GM19452 (cell line): ENCODE results near the gene PLBD2.

Experiments used
- ATAC-seq: cut with Tn5 transposase; IDR thresholded peaks from one replicate; pipeline ENCODE4 v1.9.1; 2021; ENCODE audit not compliant: unreplicated experiment

Gene PLBD2

GRCh38 chr12:113439606-113440030 lies 81.2 kb downstream of the PLBD2 start:
- no peak for ATAC-seq

- ATAC-seq = no peak
Measured at GRCh38 chr12:113440336-113440735, 81.9 kb downstream of the PLBD2 start.
